Activated B cell treated with CpG ODN at 0.5 μM for 24 hours (primary cell): ENCODE data around the gene ZNF783. TPM values are rescaled to one million over a fixed set of nuclear protein-coding genes. Genes with fewer than 3 reads are reported as not detected.

Experiments used
- ATAC-seq: fragments of 200-7000 bp; cut with Tn5 transposase; one replicate; pipeline ENCODE4 v1.10.0; 2021; ENCODE audit warnings: low read depth, mild to moderate bottlenecking, moderate library complexity
- CTCF ChIA-PET: fragments of 350-600 bp; sonication (Branson Sonifier 250); formaldehyde crosslinking; loops from one replicate; lab custom pipeline; 2021; ENCODE audit warnings: antibody characterized with exemption; lab: Charles Lee
- POLR2A ChIA-PET: fragments of 350-600 bp; sonication (Branson Sonifier 250); formaldehyde crosslinking; loops from one replicate; lab custom pipeline; 2021; ENCODE audit warnings: antibody characterized with exemption; lab: Charles Lee
- DNase-seq: peaks from one replicate; pipeline ENCODE4 v3.0.0; 2022
- H3K27ac Mint-ChIP-seq: one replicate; pipeline ENCODE4 v1.8.0; 2020; ENCODE audit warnings: mixed read lengths
- H3K27me3 Mint-ChIP-seq: one replicate; pipeline ENCODE4 v1.8.0; 2021; ENCODE audit warnings: mixed read lengths
- H3K36me3 Mint-ChIP-seq: one replicate; pipeline ENCODE4 v1.8.0; 2021; ENCODE audit warnings: low read depth, mixed read lengths
- H3K4me1 Mint-ChIP-seq: one replicate; pipeline ENCODE4 v1.8.0; 2021; ENCODE audit warnings: mixed read lengths
- H3K4me3 Mint-ChIP-seq: one replicate; pipeline ENCODE4 v1.8.0; 2020; ENCODE audit warnings: mild to moderate bottlenecking, mixed read lengths
- H3K9me3 Mint-ChIP-seq: one replicate; pipeline ENCODE4 v1.8.0; 2020; ENCODE audit warnings: mixed read lengths
- CTCF ChIP-seq: fragments of 200-600 bp; IDR thresholded peaks from one replicate; pipeline ENCODE4 v1.8.0; 2022; ENCODE audit warnings: antibody characterized with exemption, mild to moderate bottlenecking
- intact Hi-C: fragments of 100-400 bp; cut with micrococcal nuclease; formaldehyde crosslinking; loops from one replicate; pipeline ENCODE4 v1.15.1; 2024
- total RNA-seq: library from RNA; stranded (reverse); gene quantifications from 2 replicates; pipeline ENCODE4 v1.2.3, GENCODE V29; 2022

ZNF783 gene
- total RNA-seq, 1 donor from 2014 or later, result 34.1 TPM

DNA sequence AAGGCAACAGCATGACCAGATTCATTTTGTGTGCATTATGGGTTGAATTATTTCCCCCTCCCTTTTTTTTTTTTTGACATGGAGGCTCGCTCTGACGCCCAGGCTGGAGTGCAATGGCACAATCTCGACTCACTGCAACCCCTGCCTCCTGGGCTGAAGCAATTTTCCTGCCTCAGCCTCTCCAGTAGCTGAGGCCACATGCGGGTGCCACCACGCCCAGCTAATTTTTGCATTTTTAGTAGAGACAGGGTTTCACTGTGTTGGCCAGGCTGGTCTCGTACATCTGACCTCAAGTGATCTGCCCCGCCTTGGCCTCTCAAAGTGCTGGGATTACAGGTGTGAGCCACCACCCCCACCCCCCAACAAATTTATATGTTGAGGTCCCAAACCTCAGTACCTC, 42.0 kb downstream of the ZNF783 start:
- no peak for ATAC-seq

DNA sequence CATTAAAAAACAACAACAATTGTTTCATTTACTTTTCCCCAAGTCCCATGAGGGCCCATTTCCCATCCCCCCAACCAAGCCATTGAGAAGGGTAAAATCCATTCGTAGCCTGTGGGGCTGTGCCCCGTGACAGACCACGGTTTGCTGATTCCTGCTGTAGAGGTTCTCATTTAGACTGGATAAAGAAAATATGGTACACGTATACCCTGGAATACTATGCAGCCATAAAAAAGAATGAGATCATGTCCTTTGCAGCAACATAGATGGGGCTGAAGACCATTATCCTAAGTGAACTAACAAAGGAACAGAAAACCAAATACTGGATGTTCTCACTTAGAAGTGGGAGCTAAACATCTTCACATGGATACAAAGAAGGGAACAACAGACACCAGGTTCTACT, 44.9 kb downstream of the ZNF783 start:
- DNase-seq (no peak), ATAC-seq (no peak)
- Mint-ChIP-seq H3K27me3 (no peaks in the 10 kb centered on the region), H3K36me3 (no peaks in the 10 kb centered on the region), H3K4me1 (no peaks in the 10 kb centered on the region), H3K9me3 (peaks cover 8% of the 10 kb centered on the region), H3K4me3 (no peak overlapping the region), H3K27ac (no peak overlapping the region)
- no peak for TF ChIP-seq CTCF
- CTCF ChIA-PET, result no interaction called here
- POLR2A ChIA-PET, result no interaction called here
- intact Hi-C loops, result no loop called here

More for the DNA sequence above, 42.0 kb downstream of the ZNF783 start:
- Mint-ChIP-seq H3K4me1 (no peaks in the 10 kb centered on the region), H3K27me3 (no peaks in the 10 kb centered on the region), H3K4me3 (no peak overlapping the region), H3K36me3 (no peaks in the 10 kb centered on the region), H3K9me3 (peaks cover 8% of the 10 kb centered on the region), H3K27ac (no peak overlapping the region)
- intact Hi-C loops, result no loop called here
- no peak for TF ChIP-seq CTCF
- ChIA-PET POLR2A (no interaction called here), CTCF (no interaction called here)
- no peak for DNase-seq

- H3K4me3 Mint-ChIP-seq, result no peak overlapping the region
- no peaks in the 10 kb centered on the region for H3K4me1 Mint-ChIP-seq
- H3K9me3 Mint-ChIP-seq, result peaks cover 8% of the 10 kb centered on the region
- ChIA-PET CTCF (no interaction called here), POLR2A (no interaction called here)
- no peak overlapping the region for H3K27ac Mint-ChIP-seq
- TF ChIP-seq CTCF, result no peak
- no peak for DNase-seq
- H3K27me3 Mint-ChIP-seq, result no peaks in the 10 kb centered on the region
- H3K36me3 Mint-ChIP-seq, result no peaks in the 10 kb centered on the region
- no peak for ATAC-seq
- intact Hi-C loops, result no loop called here
Measured at GRCh38 chr7:149307775-149308501, 45.9 kb downstream of the ZNF783 start.

DNA sequence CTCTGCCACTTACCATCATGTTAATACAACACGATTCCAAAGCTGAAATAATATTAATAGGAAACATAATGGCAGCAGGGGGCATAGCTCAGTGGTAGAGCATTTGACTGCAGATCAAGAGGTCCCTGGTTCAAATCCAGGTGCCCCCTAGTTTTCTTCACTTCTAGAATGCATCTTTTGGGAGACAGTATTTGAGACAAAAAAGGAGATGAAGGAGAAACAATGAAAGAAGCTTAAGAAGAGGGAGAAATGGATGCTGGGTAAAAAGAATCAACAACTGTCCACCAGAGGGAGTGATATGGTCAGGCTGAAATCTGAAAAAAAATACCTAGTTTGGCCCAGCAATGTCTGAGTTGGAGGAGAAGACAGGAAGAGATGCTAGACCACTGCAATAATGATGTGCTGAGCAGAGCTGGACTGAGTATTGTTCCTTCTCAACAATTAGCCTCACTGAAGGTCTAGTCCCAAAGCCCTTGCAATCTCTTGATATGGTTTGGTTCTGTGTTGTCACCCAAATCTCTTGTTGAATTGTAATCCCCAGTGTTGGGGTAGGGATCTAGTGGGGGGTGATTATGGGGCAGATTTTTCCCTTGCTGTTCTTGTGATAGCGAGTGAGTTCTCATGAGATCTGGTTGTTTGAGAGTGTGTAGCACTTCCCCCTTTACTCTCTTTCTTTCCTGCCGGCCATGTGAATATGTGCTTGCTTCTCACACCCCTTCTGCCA, 48.3 kb downstream of the ZNF783 start:
- H3K9me3 Mint-ChIP-seq, result peaks cover 4% of the 10 kb centered on the region
- H3K27me3 Mint-ChIP-seq, result peaks cover under 1% of the 10 kb centered on the region
- POLR2A ChIA-PET, result interaction anchor here (0.7 to 1.2 kb wide), 2 partner anchors 25 to 150 kb away, joined by 3 read pairs; partner anchors contain the start of gene ZNF777
- no peak overlapping the region for H3K27ac Mint-ChIP-seq
- no peak overlapping the region for H3K4me3 Mint-ChIP-seq
- no peaks in the 10 kb centered on the region for H3K4me1 Mint-ChIP-seq
- CTCF ChIA-PET, result interaction anchor here (0.8 to 2.5 kb wide), 6 partner anchors 12 to 434 kb away, joined by 3 to 9 read pairs (median 3); no protein-coding TSS in a partner anchor
- H3K36me3 Mint-ChIP-seq, result no peaks in the 10 kb centered on the region
- intact Hi-C loops, result loop anchor here (1.0 to 10.0 kb wide), 3 partner anchors 112 to 315 kb away; partner anchors contain the start of gene ZNF746
- DNase-seq (no peak), ATAC-seq (peak; percentile 49)
- no peak for TF ChIP-seq CTCF
